Dermis blood vessel endothelial cell (primary cell): Measurements from ENCODE around the gene PABPC1L2A. TPM values are rescaled to one million over a fixed set of nuclear protein-coding genes. Genes with fewer than 3 reads are reported as not detected.
A peak's percentile ranks its signal among the peaks of the same experiment; 100 is the strongest.
"Not testable (repeated sequence)": the region's sequence is repeated elsewhere in the genome, so short reads cannot be mapped to it uniquely, and the experiment has no call there.

Experiments used
- DNase-seq: peaks from one replicate; pipeline ENCODE4 v3.0.0; 2010
- total RNA-seq: library from RNA; depleted of rRNA; stranded (reverse); fragments of >200 nt; gene quantifications from 2 replicates; pipeline ENCODE4 v1.2.3, GENCODE V29; 2014

Gene PABPC1L2A
- not detected in 2 replicates for total RNA-seq

DNA sequence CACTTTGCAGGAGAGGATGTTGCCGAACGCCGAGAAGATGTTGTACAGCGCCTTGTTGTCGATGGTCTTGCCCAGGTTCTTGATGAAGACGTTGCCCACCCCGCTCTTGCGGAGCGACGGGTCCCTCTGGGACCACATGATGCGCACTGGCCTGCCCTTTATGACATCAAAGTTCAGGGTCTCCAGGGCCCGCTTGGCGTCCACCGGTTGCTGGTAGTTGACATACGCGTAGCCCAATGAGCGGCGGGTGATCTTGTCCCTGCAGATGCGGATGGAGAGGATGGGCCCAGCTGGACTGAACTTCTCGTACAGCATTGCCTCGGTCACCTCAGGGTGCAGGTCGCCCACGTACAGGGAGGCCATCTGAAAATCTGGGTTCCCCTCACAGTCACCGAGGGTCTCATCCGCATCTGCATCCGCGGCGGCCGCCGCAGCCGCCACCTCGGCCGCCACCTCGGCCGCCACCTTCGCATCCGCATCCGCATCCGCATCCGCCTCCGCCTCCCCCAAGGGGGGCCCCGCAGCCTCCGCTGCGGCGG is at the start of gene PABPC1L2A:
PABPC1L2A (minus strand) TSS at position 489 of the 539 bp plus-strand sequence; CDS start at position 363, 126 bp downstream.
- DNase-seq = not testable (repeated sequence)

DNA sequence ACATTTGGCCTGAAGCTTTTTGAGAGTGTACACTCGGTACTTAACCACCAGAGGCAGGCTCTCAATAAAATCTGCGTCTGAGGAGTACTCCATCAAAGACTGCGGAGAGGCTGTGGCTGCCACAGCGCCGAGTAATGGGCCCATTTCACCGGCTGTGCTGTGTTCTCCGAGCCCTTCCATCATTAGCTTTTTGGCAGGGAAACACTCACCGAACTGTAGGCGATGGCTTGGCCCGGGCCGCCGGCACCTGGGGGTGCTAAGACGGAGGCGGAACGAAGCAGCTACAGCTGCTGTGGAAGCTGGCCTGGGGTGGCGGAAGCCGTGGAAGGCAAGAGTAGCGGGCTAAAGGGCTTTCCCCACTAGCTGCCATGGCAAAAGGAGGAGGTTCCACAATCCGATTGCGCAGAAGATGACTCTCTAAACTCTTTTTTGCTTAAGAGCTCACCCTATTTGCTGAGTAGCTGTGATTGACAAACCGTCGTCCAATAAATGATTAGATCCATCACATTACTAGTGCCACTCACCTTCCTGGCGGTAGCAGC is 48.5 kb upstream of the PABPC1L2A start:
- DNase-seq = no peak

DNA sequence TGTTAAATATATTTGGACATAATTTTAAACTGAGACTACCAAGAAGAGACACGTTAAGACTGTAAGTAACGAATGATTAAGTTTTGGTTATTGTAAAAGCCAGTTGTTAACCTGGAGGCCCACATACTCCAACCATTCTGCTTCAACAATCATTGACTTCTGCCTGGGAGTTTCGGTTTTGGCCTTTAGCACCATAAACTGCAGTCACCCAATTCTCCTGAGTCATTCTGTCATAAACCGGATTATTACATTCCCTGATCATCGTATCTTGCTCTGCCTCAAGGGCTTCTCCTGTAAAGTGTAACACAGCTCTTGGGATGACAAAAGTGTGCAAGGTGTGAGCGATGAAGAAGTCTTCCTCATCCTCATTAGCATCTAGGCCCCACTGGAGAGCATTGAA is 46.9 kb upstream of the PABPC1L2A start:
- DNase-seq = no peak

DNA sequence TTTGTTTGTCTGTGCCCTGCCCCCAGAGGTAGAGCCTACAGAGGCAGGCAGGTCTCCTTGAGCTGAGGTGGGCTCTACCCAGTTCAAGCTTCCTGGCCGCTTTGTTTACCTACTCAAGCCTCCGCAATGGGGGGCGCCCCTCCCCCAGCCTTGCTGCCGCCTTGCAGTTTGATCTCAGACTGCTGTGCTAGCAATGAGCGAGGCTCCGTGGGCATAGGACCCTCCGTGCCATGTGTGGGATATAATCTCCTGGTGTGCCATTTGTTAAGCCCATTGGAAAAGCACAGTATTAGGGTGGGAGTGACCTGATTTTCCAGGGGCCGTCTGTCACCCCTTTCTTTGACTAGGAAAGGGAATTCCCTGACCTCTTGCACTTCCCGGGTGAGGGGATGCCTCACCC is 20.2 kb upstream of the PABPC1L2A start:
- DNase-seq = not testable (repeated sequence)

DNA sequence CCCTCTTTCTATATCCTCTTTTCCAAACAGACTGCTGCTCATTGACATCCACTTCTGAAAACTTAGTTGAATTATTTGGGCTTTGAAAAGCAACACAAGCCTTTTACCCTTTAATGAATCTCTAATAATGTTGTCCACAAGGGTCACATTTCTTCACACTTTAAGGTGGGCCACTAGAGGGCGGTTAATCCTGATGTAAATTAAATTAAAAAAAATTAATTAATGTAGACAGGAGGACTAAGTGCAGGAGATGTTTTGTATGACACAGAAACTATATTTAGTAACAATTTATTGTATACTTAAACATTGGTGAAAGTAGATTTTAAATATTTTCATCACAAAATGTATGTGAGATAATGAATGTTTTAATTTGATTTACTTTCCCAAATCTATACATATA is 7.5 kb upstream of the PABPC1L2A start:
- peak; percentile 7 for DNase-seq

DNA sequence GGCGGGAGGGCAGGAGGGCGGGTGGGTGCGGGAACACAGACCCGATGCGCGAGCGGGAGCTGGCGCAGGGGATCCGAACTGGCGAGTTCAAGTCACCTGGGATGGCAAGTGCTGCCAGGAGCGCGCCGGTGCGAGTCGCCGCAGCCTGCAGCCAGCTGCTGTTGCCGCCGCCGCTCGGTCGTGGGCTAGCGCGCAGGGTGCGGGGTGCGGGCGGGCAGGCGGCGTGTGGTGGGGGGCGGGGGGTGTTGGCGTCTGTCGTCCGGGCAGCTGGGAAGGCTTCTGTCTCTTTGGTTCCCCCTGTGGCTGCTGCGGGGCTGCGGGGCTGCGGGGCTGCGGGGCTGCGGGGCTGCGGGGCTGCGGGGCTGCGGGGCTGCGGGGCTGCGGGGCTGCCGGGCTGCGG is 572 bp upstream of the PABPC1L2A start:
- not testable (repeated sequence) for DNase-seq

DNA sequence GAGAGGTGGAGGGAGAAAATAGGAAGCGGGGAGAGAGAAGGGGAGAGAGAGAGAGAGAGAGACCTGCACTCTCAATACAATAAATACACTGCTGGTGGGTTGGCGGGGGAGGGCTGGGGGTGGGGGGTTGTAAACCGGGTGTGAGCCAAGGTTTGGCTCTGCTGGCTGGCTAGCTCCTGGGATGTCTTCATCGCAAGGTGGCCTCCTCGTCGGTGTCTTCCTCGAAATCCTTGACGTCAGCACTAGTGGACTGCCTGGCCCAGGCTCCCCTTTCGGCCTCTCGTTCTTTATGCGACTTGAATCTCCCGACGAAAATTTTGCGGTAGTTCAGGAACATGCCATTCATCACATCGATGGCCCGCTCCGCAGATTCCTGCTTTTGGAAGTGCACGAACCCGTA is 715 bp downstream of the PABPC1L2A start:
- not testable (repeated sequence) for DNase-seq

DNA sequence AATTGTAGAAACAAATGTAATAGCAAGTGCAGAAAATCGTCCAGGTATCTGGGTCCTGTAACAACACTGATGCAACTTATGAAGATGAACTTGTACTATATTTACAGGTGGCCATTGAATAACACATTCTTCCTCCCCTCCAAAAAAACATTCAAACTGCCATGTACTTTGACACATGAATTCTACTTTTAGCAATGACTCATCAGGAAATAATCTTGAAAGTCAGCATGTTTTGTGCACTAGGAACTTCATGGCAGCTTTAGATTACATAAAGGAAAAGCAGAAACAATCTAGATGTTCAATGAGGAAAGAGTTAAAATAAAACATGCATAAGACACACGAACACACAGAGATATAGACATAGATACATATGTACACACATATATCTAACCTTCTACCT is 2.5 kb downstream of the PABPC1L2A start:
- DNase-seq = no peak

DNA sequence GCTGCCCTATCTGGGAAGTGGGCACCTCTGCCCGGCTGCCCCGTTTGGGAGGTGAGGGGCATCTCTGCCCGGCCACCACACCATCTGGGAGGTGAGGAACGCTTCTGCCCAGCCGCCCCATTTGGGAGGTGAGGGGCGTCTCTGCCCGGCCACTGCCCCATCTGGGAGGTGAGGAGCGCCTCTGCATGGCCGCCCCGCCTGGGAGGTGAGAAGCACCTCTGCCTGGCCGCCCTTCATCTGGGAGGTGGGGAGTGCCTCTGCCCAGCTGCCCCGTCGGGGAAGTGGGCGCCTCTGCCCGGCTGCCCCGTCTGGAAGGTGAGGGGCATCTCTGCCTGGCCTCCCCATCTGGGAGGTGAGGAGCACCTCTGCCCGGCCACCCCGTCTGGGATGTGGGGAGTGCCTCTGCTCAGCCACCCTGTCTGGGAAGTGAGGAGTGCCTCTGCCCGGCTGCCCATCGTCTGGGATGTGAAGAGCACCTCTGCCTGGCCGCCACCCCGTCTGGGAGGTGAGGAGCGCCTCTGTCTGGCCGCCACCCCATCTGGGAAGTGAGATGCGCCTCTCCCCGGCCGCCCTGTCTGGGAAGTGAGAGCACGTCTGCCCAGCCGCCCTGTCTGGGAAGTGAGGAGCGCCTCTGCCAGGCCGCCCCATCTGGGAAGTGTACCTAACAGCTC is 9.8 kb downstream of the PABPC1L2A start:
- DNase-seq = no peak

DNA sequence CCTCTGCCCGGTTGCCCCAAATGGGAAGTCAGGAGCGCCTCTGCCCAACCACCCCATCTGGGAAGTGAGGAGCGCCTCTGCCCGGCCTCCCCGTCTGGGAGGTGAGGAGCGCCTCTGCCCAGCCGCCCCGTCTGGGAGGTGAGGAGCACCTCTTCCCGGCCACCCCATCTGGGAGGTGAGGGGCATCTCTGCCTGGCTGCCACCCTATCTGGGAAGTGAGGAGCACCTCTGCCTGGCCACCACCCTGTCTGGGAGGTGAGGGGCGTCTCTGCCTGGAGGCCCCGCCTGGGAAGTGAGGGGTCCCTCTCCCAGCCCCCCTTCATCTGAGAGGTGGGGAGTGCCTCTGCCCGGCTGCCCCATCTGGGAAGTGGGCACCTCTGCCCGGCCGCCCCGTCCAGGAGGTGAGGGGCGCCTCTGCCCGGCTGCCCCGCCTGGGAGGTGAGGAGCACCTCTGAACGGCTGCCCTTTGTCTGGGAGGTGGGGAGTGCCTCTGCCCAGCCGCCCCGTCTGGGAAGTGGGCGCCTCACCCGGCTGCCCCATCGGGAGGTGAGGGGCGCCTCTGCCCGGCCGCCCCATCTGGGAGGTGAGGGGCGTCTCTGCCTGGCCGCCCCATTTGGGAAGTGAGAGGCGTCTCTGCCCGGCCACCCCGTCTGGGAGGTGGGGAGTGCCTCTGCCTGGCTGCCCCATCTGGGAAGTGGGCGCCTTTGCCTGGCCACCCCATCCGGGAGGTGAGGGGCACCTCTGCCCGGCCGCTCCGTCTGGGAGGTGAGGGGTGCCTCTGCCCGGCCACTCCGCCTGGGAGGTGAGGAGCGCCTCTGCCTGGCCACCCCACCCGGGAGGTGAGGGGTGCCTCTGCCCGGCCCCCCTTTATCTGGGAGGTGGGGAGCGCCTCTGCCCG is 10.6 kb downstream of the PABPC1L2A start:
- no peak for DNase-seq

DNA sequence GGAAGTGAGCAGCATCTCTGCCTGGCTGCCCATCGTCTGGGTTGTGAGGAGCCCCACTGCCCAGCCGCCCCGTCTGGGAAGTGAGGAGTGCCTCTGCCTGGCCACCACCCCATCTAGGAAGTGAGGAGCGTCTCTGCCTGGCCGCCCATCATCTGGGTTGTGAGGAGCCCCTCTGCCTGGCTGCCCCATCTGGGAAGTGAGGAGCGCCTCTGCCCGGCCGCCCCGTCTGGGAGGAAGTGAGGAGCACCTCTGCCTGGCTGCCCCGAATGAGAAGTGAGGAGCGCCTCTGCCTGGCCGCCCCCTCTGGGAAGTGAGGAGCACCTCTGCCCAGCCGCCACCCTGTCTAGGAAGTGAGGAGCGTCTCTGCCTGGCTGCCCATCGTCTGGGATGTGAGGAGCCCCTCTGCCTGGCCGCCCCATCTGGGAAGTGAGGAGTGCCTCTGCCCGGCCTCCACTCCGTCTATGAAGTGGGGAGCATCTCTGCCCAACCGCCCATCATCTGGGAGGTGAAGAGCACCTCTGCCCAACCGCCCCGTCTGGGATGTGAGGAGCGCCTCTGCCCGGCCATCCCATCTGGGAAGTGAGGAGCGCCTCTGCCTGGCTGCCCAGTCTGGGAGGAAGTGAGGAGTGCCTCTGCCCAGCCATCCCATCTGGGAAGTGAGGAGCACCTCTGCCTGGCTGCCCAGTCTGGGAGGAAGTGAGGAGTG is 11.4 kb downstream of the PABPC1L2A start:
- DNase-seq = not testable (repeated sequence)

DNA sequence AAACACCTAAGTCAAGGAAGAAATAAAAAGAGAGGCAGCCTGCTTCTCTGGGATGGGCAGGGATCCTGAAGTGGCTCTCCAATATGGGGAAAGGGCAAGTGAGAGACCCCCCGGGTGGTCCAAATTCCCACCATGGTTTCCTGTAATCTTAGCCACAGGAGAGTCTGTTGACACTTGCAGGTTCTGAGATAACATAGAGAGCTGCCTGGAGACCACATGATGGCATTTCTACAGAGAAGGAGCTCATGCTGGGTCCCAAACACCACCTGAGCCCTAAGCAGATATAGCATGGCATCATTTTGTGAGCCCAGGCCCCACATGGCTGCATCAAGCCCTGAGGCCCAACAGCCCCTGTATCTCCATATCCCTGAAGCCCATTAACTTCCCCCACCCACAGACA is 50.4 kb downstream of the PABPC1L2A start:
- DNase-seq = no peak

Other genes with a start within 250 kb of the PABPC1L2A start
- not detected in 2 replicates for gene FAM236C, start 166.9 kb downstream of the PABPC1L2A start, total RNA-seq
- not detected in 2 replicates for gene FAM236A, start 141.3 kb downstream of the PABPC1L2A start, total RNA-seq
- gene DMRTC1, start 135.7 kb downstream of the PABPC1L2A start, total RNA-seq = not detected in 2 replicates
- not detected in 2 replicates for gene PABPC1L2B, start 76.6 kb downstream of the PABPC1L2A start, total RNA-seq
- 2.2 and 2.8 TPM in 2 replicates for gene NAP1L2, start 135.3 kb upstream of the PABPC1L2A start, total RNA-seq